HepG2 (cell line): ENCODE data around the gene HIPK2. TPM values are rescaled to one million over a fixed set of nuclear protein-coding genes. Genes with fewer than 3 reads are reported as not detected.

Experiments used
- EP300 ChIP-seq, 3 experiments: sonication (generic) in 1 of 3; formaldehyde crosslinking in 1 of 3; IDR thresholded peaks; 2 replicates each; pipeline versions ENCODE4 v1.5.1 to v1.6.1; 2011 to 2020; ENCODE audit warnings: low read depth in 2 of 3, low read length in 2 of 3, borderline replicate concordance in 1 of 3, improper control_type of control experiment in 1 of 3, mild to moderate bottlenecking in 1 of 3, missing genetic modification reagents in 1 of 3, moderate library complexity in 1 of 3
- HDAC6 ChIP-seq: fragments of 200-600 bp; sonication (generic); IDR thresholded peaks from 2 replicates; pipeline ENCODE4 v1.7.0; 2017; ENCODE audit warnings: mild to moderate bottlenecking, antibody characterized with exemption, low read length, low read depth
- IKZF5 ChIP-seq: IDR thresholded peaks from 2 replicates; pipeline ENCODE4 v1.6.1; 2018; ENCODE audit warnings: missing genetic modification reagents, mild to moderate bottlenecking, missing compliant biosample characterization
- IRF1 ChIP-seq: sonication (generic); formaldehyde crosslinking; IDR thresholded peaks from 2 replicates; pipeline ENCODE4 v1.4.0; 2020; ENCODE audit warnings: low read depth, mild to moderate bottlenecking, missing genetic modification reagents
- KLF13 ChIP-seq: sonication (generic); formaldehyde crosslinking; IDR thresholded peaks from 2 replicates; pipeline ENCODE4 v1.4.0; 2020; ENCODE audit warnings: mild to moderate bottlenecking, missing genetic modification reagents
- MED1 ChIP-seq: sonication (generic); formaldehyde crosslinking; IDR thresholded peaks from 2 replicates; pipeline ENCODE4 v1.4.0; 2020; ENCODE audit warnings: missing genetic modification reagents
- MED8 ChIP-seq: sonication (generic); formaldehyde crosslinking; IDR thresholded peaks from 2 replicates; pipeline ENCODE4 v1.8.1; 2023; ENCODE audit warnings: mild to moderate bottlenecking, missing genetic modification reagents; ENCODE audit not compliant: insufficient replicate concordance
- SMYD3 ChIP-seq: sonication (generic); formaldehyde crosslinking; IDR thresholded peaks from 2 replicates; pipeline ENCODE4 v1.8.1; 2023; ENCODE audit warnings: mild to moderate bottlenecking, missing genetic modification reagents
- STAT6 ChIP-seq: sonication (generic); formaldehyde crosslinking; IDR thresholded peaks from 2 replicates; pipeline ENCODE4 v1.4.0; 2020; ENCODE audit warnings: missing genetic modification reagents, mild to moderate bottlenecking, borderline replicate concordance
- ZFP36L1 ChIP-seq: sonication (generic); formaldehyde crosslinking; IDR thresholded peaks from 2 replicates; pipeline ENCODE4 v1.8.0; 2022; ENCODE audit warnings: mild to moderate bottlenecking, missing genetic modification reagents, moderate library complexity
- ZNF180 ChIP-seq: sonication (generic); formaldehyde crosslinking; IDR thresholded peaks from 2 replicates; pipeline ENCODE4 v1.4.0; 2020; ENCODE audit warnings: low read depth, missing genetic modification reagents, borderline replicate concordance
- ZNF550 ChIP-seq: sonication (generic); formaldehyde crosslinking; IDR thresholded peaks from 2 replicates; pipeline ENCODE4 v1.4.0; 2020; ENCODE audit warnings: mild to moderate bottlenecking, missing genetic modification reagents, borderline replicate concordance
- ZNF709 ChIP-seq: sonication (generic); formaldehyde crosslinking; IDR thresholded peaks from 2 replicates; pipeline ENCODE4 v1.5.0; 2020; ENCODE audit warnings: mild to moderate bottlenecking, missing genetic modification reagents
- ZNF710 ChIP-seq: sonication (generic); formaldehyde crosslinking; IDR thresholded peaks from 2 replicates; pipeline ENCODE4 v1.5.0; 2020; ENCODE audit warnings: mild to moderate bottlenecking, missing genetic modification reagents, borderline replicate concordance
- ZNF788 ChIP-seq: sonication (generic); formaldehyde crosslinking; IDR thresholded peaks from 2 replicates; pipeline ENCODE4 v1.5.0; 2020; ENCODE audit warnings: mild to moderate bottlenecking, missing genetic modification reagents, borderline replicate concordance
- polyA plus RNA-seq, 8 experiments: library from polyadenylated mRNA; depleted of rRNA in 3 of 8; stranded (reverse) in 7 of 8; unstranded in 1 of 8; fragments of >200 nt; fragmentation: Illumina TruSeq in 4 of 8; extraction: Trizol in 4 of 8; gene quantifications; 2 replicates each; pipeline versions ENCODE4 v1.2.1 to v1.2.3, GENCODE V29; 2011 to 2016; ENCODE audit warnings: low read depth in 4 of 8, missing spikeins in 1 of 8, mixed read lengths in 1 of 8; ENCODE audit not compliant: insufficient read depth in 1 of 8
- total RNA-seq, 5 experiments: library from RNA; depleted of rRNA; stranded (reverse); fragments of >200 nt; fragmentation: Illumina TruSeq; extraction: Trizol; gene quantifications; 2 replicates each; pipeline ENCODE4 v1.2.3, GENCODE V29; 2016; ENCODE audit warnings: low read depth in 1 of 5
- TF ChIP-seq, protein P1 (sequence below): sonication (generic); formaldehyde crosslinking; IDR thresholded peaks from 2 replicates; pipeline ENCODE4 v1.8.0; 2022; ENCODE audit warnings: low read depth, missing genetic modification reagents

Gene HIPK2
- total and polyA plus RNA-seq, 2 of the 13 experiments (the other 11 are each of a cell fraction or from before 2014, with no cell fraction given): 14.4 to 20.2 TPM

- TF ChIP-seq ZNF709 (CRISPR knock-in tag) (peak; percentile 41; the same call in 1 of the 2 replicates), IKZF5 (CRISPR knock-in tag) (peak; percentile 81), HDAC6 (no peak), MED1 (CRISPR knock-in tag) (peak; percentile 94), MED8 (CRISPR knock-in tag) (peak; percentile 90), KLF13 (no peak), ZNF180 (CRISPR knock-in tag) (no peak), IRF1 (CRISPR knock-in tag) (no peak), STAT6 (no peak), SMYD3 (CRISPR knock-in tag) (no peak), ZNF550 (no peak), ZNF710 (CRISPR knock-in tag) (peak; percentile 46; the same call in 1 of the 2 replicates), ZNF788 (peak; percentile 77; the same call in 1 of the 2 replicates), EP300 (IDR thresholded peaks at IDR 0.05; ENCODE audit: low read depth in 2 of 2, low read length in 2 of 2) (peak in 1 of 2 experiments; percentile 89; a peak in 2 of 4 replicates), EP300 (CRISPR knock-in tag; IDR thresholded peaks at IDR 0.05; ENCODE audit: borderline replicate concordance) (peak; percentile 83; the same call in 1 of the 2 replicates), ZFP36L1 (CRISPR knock-in tag) (no peak)
- TF ChIP-seq, protein P1, sequence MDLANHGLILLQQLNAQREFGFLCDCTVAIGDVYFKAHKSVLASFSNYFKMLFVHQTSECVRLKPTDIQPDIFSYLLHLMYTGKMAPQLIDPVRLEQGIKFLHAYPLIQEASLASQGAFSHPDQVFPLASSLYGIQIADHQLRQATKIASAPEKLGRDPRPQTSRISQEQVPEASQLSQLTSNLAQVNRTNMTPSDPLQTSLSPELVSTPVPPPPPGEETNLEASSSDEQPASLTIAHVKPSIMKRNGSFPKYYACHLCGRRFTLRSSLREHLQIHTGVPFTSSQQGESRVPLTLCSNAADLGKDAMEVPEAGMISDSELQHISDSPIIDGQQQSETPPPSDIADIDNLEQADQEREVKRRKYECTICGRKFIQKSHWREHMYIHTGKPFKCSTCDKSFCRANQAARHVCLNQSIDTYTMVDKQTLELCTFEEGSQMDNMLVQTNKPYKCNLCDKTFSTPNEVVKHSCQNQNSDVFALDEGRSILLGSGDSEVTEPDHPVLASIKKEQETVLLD (CRISPR knock-in tag): no peak
Measured at GRCh38 chr7:139679731-139680594, 97.8 kb downstream of the HIPK2 start (continued).
